Measurements from ENCODE around the gene KRT32.

- TF ChIP-seq TAF1 (IDR thresholded peaks at IDR 0.05; ENCODE audit: borderline replicate concordance, insufficient read depth, low read length) (no peak), POLR2AphosphoS5 (IDR thresholded peaks at IDR 0.05; ENCODE audit: low read depth, low read length) (no peak)
Observed at GRCh38 chr17:41433586-41433985, 33.6 kb downstream of the KRT32 start.
